Vein endothelial cell (primary cell): Measurements from ENCODE around the gene DIAPH1. TPM values are rescaled to one million over a fixed set of nuclear protein-coding genes. Genes with fewer than 3 reads are reported as not detected.

ENCODE experiments used
- small RNA-seq: library from RNA; depleted of rRNA; stranded (forward); fragments of <200 nt; gene quantifications from one replicate; pipeline ENCODE3, GENCODE V24; 2012
- total RNA-seq: library from RNA; depleted of rRNA; stranded (reverse); fragments of >200 nt; gene quantifications from 2 replicates; pipeline ENCODE4 v1.2.3, GENCODE V29; 2012

DIAPH1 gene
- 35.6 and 40.9 TPM in 2 replicates for total RNA-seq

GRCh38 chr5:141618804-141619554 lies at the start of gene DIAPH1:
Gene DIAPH1, minus strand, starts transcription at chr5:141619000. Its CDS starts 86 bp downstream, at chr5:141618914.

GRCh38 chr5:141650851-141651727 lies 32.3 kb upstream of the DIAPH1 start, which contains the start of gene FCHSD1:
Gene FCHSD1, minus strand, starts transcription at chr5:141651418. Its CDS starts 50 bp downstream, at chr5:141651368.

GRCh38 chr5:141636413-141637122 lies 17.8 kb upstream of the DIAPH1 start, which contains the start of the genes HDAC3 and RELL2:
Gene HDAC3, minus strand, starts transcription at chr5:141636849. Its CDS starts 59 bp downstream, at chr5:141636790.
Gene RELL2, plus strand, starts transcription at chr5:141636997. Its CDS starts 1,229 bp downstream, at chr5:141638226.

GRCh38 chr5:141488591-141489561 lies 129.9 kb downstream of the DIAPH1 start, which contains the start of gene PCDHGC5:
Gene PCDHGC5, plus strand, starts transcription at chr5:141489081. Its CDS starts 160 bp downstream, at chr5:141489241.

GRCh38 chr5:141484641-141485311 lies 134.0 kb downstream of the DIAPH1 start, which contains the start of gene PCDHGC4:
Gene PCDHGC4, plus strand, starts transcription at chr5:141485030. Its CDS starts 144 bp downstream, at chr5:141485174.

GRCh38 chr5:141475625-141476131 lies 143.1 kb downstream of the DIAPH1 start, which contains the start of gene PCDHGC3:
Gene PCDHGC3, plus strand, starts transcription at chr5:141475966. Its CDS starts 151 bp downstream, at chr5:141476117.

Small RNA genes lying within 50 kb of the gene (small RNA-seq; reads per million reads assigned to genes)
- not detected for gene RPS27AP10

Other genes with a start within 250 kb of the DIAPH1 start
- 6.5 and 8.8 TPM in 2 replicates for gene PCDHGB3, start 248.8 kb downstream of the DIAPH1 start, total RNA-seq
- gene PCDHGA6, start 245.1 kb downstream of the DIAPH1 start, total RNA-seq, result 6.0 and 7.2 TPM in 2 replicates
- gene PCDHGA7, start 236.3 kb downstream of the DIAPH1 start, total RNA-seq, result 3.0 and 4.6 TPM in 2 replicates
- gene PCDHGB4, start 231.3 kb downstream of the DIAPH1 start, total RNA-seq, result 15.0 and 15.2 TPM in 2 replicates
- gene PCDHGA8, start 226.4 kb downstream of the DIAPH1 start, total RNA-seq, result 2.0 and 2.9 TPM in 2 replicates
- 22.4 and 26.1 TPM in 2 replicates for gene PCDHGB5, start 221.1 kb downstream of the DIAPH1 start, total RNA-seq
- gene PCDHGA9, start 216.2 kb downstream of the DIAPH1 start, total RNA-seq, result 5.6 and 6.1 TPM in 2 replicates
- gene PCDHGB6, start 211.0 kb downstream of the DIAPH1 start, total RNA-seq, result 4.3 and 6.2 TPM in 2 replicates
- gene PCDHGA10, start 206.0 kb downstream of the DIAPH1 start, total RNA-seq, result 8.8 and 9.6 TPM in 2 replicates
- gene PCDHGB7, start 201.3 kb downstream of the DIAPH1 start, total RNA-seq, result 10.9 and 15.7 TPM in 2 replicates
- gene PCDHGA11, start 197.9 kb downstream of the DIAPH1 start, total RNA-seq, result 11.4 and 12.4 TPM in 2 replicates
- 6.9 and 12.0 TPM in 2 replicates for gene PCDHGA12, start 188.5 kb downstream of the DIAPH1 start, total RNA-seq
- 17.0 and 20.5 TPM in 2 replicates for gene PCDHGC3, start 143.0 kb downstream of the DIAPH1 start, total RNA-seq
- gene PCDHGC4, start 134.0 kb downstream of the DIAPH1 start, total RNA-seq, result 2.2 and 2.3 TPM in 2 replicates
- gene PCDHGC5, start 129.9 kb downstream of the DIAPH1 start, total RNA-seq, result 1.3 and 1.4 TPM in 2 replicates
- 48.6 and 56.2 TPM in 2 replicates for gene HDAC3, start 17.8 kb upstream of the DIAPH1 start, total RNA-seq
- 4.6 and 7.6 TPM in 2 replicates for gene RELL2, start 18.0 kb upstream of the DIAPH1 start, total RNA-seq
- gene FCHSD1, start 32.4 kb upstream of the DIAPH1 start, total RNA-seq, result 29.4 and 32.6 TPM in 2 replicates
- gene ARAP3, start 63.2 kb upstream of the DIAPH1 start, total RNA-seq, result 45.8 and 84.3 TPM in 2 replicates